ENCODE measurements around the gene OAT. TPM values are rescaled to one million over a fixed set of nuclear protein-coding genes. Genes with fewer than 3 reads are reported as not detected.
"Not testable (repeated sequence)": the region's sequence is repeated elsewhere in the genome, so short reads cannot be mapped to it uniquely, and the experiment has no call there.

Gene OAT
- total and polyA plus RNA-seq, 7 donors, result 9.5 to 64.5 (median 30.7) TPM

DNA sequence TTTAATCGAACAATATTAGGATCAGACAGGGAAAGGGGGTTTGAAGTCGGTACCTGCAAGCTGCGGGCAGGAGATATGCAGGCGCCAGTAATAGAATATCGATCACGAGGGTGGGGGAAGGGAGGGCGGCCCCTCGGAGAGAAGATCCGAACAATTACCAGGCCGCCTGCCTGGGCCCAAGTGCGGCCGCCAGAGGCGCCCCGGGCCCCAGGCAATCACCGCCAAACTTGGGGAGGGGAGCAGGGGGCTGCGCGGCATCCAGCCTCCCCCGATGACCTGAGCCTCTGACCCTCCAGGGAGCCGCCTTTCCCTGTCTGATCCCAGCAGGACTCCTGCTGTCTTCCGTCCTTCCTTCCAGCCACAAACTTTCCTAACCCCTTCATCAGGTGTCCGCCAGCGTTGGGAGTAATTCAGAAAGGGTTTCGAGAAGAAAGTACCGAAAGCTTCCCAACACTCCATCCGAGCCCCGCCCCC is 30.0 kb upstream of the OAT start:
- no peaks in the 10 kb centered on the region for H3K9me3 ChIP-seq
- no peak for DNase-seq
- H3K4me1 ChIP-seq, result peaks cover 12% of the 10 kb centered on the region
- ATAC-seq, result peak in 1 of 4 donors; percentile 40
- intact Hi-C loops (cut with DNase I), result loop anchor here in 1 of 2 donors (10.0 kb wide), 1 partner anchor 1246 kb away; no protein-coding TSS in a partner anchor
- no peak overlapping the region for H3K27ac ChIP-seq
- H3K4me3 ChIP-seq, result no peak overlapping the region
- WGBS, 3 donors, result 3 to 4% (median 4%) methylated on average over 22 to 26 of the region's 26 CpGs
- no peaks in the 10 kb centered on the region for H3K36me3 ChIP-seq (ENCODE audit: insufficient read depth in 1 of 2, low read depth in 1 of 2)
- peaks cover 8 to 95% (median 30%) of the 10 kb centered on the region in 3 donors for H3K27me3 ChIP-seq (ENCODE audit: insufficient read depth in 3 of 3, low read length in 2 of 3)
- TF ChIP-seq CTCF (IDR thresholded peaks at IDR 0.05), result no peak

GRCh38 chr10:124447751-124448466 is 29.2 kb upstream of the OAT start:
- peaks cover 12% of the 10 kb centered on the region for H3K4me1 ChIP-seq
- ATAC-seq (no peak), DNase-seq (no peak)
- H3K4me3 ChIP-seq, result peak overlapping the region; percentile 56
- no peaks in the 10 kb centered on the region for H3K36me3 ChIP-seq (ENCODE audit: insufficient read depth in 1 of 2, low read depth in 1 of 2)
- WGBS, 3 donors, result 6 to 9% (median 6%) methylated on average over 52 to 60 of the region's 60 CpGs
- intact Hi-C loops (cut with DNase I), result loop anchor here in 1 of 2 donors (10.0 kb wide), 1 partner anchor 1247 kb away; no protein-coding TSS in a partner anchor
- no peak overlapping the region for H3K27ac ChIP-seq
- no peaks in the 10 kb centered on the region for H3K9me3 ChIP-seq
- no peak for TF ChIP-seq CTCF (IDR thresholded peaks at IDR 0.05)
- peaks cover 8 to 92% (median 26%) of the 10 kb centered on the region in 3 donors for H3K27me3 ChIP-seq (ENCODE audit: insufficient read depth in 3 of 3, low read length in 2 of 3)

- no peak for DNase-seq
- WGBS, 3 donors, result 11 to 15% (median 12%) methylated on average over 52 to 71 of the region's 71 CpGs
- Histone ChIP-seq H3K36me3 (ENCODE audit: insufficient read depth in 1 of 2, low read depth in 1 of 2) (no peaks in the 10 kb centered on the region), H3K9me3 (no peaks in the 10 kb centered on the region), H3K27ac (no peak overlapping the region), H3K4me1 (peaks cover 12% of the 10 kb centered on the region), H3K27me3 (ENCODE audit: insufficient read depth in 3 of 3, low read length in 2 of 3) (peaks cover 8 to 87% (median 26%) of the 10 kb centered on the region in 3 donors), H3K4me3 (peak overlapping the region; percentile 56)
- no peak for ATAC-seq
- intact Hi-C loops (cut with DNase I), result loop anchor here in 1 of 2 donors (10.0 kb wide), 1 partner anchor 1248 kb away; no protein-coding TSS in a partner anchor
- no peak for TF ChIP-seq CTCF (IDR thresholded peaks at IDR 0.05)
Observed at GRCh38 chr10:124446830-124447750, 28.4 kb upstream of the OAT start.

- H3K27ac ChIP-seq; H3K4me1 ChIP-seq; ATAC-seq; DNase-seq; H3K36me3 ChIP-seq (ENCODE audit: insufficient read depth in 1 of 2, low read depth in 1 of 2); H3K4me3 ChIP-seq; H3K9me3 ChIP-seq: not testable (repeated sequence)
- 79 to 88% (median 83%) methylated on average over 5 of the region's 5 CpGs for WGBS, 3 donors
- intact Hi-C loops (cut with DNase I), result loop anchor here in 1 of 2 donors (10.0 kb wide), 1 partner anchor 1253 kb away; no protein-coding TSS in a partner anchor
- H3K27me3 ChIP-seq (ENCODE audit: insufficient read depth in 3 of 3, low read length in 2 of 3), result peaks cover 0 to 38% (median under 1%) of the 10 kb centered on the region in 3 donors
Observed at GRCh38 chr10:124441694-124442093, 23.0 kb upstream of the OAT start.
